Renal cortical epithelial cell (primary cell): ENCODE measurements around the gene TMEM145. TPM values are rescaled to one million over a fixed set of nuclear protein-coding genes. Genes with fewer than 3 reads are reported as not detected.
"Not testable (repeated sequence)": the region's sequence is repeated elsewhere in the genome, so short reads cannot be mapped to it uniquely, and the experiment has no call there.

Experiments
- DNase-seq: peaks from one replicate; pipeline ENCODE4 v3.0.0-alpha.2; 2011; ENCODE audit warnings: low read depth
- total RNA-seq: library from RNA; depleted of rRNA; stranded (reverse); fragments of >200 nt; gene quantifications from 2 replicates; pipeline ENCODE4 v1.2.3, GENCODE V29; 2014

TMEM145 gene
- total RNA-seq, 1 donor from 2014 or later: not detected

DNA sequence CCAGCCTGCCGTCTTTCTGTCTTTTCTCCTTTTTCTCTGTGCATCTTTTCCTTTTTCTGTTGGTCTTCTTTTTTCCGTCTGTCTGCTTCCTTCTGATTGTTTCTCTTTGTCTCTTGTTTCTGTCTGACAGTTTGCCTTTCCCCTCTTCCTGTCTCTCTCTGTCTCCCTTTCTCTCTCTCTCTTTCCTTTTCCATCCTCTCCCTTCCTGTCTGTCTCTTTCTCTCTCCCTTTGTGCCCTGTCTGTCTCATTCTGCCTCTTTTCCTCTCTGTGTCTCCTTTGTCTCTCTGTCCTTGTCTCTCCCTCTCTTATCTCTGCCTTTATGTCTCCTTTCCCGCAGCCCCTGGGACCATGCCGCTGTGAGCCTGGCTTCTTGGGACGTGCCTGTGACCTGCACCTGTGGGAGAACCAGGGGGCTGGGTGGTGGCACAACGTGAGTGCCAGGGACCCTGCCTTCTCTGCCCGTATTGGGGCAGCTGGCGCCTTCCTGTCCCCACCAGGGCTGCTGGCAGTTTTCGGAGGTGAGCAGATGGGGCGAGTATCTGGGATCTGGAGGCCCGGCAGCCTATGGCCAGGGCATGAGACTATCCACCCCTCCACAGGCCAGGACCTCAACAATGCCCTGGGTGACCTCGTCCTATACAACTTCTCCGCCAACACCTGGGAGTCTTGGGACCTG is 21.7 kb downstream of the TMEM145 start:
- DNase-seq: no peak

DNA sequence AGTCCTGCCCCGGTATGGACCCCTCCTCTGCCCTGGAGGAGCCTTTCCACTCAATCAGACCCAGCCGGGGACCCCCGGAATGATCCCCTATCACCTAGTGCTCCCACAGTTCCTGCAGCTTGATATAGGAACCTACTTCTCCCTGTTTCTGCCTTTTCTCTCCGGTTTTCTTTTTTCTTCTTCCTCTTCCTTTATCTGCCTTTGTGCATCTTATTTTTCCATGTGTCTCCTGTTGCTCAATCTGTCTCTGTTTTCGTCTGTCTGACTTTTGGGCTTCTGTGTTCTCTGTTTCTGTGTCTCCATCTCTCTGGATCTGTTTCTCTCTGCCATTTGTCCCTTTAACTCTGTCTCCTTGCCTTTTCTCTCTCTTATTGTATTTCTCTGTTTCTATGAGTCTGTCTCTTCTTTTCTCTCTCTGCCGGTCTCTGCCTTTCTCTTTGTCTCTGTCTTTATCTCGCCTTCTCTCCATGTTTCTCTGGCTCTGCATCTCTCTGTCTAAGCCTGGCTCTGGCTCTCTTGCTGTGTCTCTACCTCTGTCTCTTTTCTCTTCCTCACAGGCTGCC is 22.3 kb downstream of the TMEM145 start:
- no peak for DNase-seq

DNA sequence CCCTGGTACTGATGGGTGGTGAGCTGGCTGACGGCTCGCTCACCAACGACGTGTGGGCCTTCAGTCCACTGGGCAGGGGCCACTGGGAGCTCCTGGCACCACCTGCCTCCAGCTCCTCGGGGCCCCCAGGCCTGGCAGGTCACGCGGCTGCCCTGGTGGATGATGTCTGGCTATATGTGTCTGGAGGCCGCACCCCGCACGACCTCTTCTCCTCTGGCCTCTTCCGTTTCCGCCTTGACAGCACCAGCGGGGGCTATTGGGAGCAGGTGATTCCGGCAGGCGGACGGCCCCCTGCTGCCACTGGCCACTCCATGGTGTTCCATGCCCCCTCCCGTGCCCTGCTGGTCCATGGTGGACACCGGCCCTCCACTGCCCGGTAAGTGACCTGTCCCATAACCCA is 22.9 kb downstream of the TMEM145 start:
- DNase-seq: no peak

DNA sequence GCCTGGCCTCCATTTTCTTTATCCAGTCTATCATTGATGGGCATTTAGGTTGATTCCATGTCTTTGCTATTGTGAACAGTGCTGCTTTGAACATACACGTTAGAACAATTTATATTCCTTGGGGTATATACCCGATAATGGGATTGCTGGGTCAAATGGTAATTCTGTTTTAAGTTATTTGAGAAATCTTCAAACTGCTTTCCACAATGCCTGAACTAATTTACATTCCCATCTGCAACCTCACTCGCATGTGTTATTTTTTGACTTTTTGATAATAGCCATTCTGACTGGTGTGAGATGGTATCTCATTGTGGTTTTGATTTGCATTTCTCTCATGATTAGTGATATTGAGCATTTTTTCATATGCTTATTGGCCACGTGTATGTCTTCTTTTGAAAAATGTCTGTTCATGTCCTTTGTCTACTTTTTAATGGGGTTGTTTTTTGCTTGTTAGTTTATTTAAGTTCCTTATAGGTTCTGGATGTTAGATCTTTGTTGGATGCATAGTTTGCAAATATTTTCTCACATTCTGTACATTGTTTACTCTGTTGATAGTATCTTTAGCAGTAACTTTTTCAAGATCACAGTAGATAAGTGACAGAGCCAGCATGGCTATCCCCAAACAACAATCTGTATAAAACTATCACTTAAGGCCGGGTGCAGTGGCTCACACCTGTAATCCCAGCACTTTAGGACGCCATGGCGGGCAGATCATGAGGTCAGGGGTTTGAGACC is 26.2 kb downstream of the TMEM145 start:
- DNase-seq: not testable (repeated sequence)

DNA sequence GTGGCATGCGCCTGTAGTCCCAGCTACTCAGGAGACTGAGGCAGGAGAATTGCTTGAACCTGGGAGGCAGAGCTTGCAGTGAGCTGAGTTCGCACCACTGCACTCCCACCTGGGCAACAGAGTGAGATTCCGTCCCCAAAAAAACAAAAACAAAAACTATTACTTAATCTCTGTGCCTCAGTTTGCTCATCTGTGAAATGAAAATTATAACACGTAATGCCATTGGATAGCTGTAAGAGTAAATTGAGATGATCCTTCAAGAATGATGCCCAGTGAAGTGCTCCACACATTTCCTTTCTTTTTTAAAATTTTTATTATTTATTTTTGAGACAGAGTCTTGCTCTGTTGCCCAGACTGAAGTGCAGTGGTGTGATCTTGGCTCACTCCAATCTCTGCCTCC is 26.8 kb downstream of the TMEM145 start:
- not testable (repeated sequence) for DNase-seq

DNA sequence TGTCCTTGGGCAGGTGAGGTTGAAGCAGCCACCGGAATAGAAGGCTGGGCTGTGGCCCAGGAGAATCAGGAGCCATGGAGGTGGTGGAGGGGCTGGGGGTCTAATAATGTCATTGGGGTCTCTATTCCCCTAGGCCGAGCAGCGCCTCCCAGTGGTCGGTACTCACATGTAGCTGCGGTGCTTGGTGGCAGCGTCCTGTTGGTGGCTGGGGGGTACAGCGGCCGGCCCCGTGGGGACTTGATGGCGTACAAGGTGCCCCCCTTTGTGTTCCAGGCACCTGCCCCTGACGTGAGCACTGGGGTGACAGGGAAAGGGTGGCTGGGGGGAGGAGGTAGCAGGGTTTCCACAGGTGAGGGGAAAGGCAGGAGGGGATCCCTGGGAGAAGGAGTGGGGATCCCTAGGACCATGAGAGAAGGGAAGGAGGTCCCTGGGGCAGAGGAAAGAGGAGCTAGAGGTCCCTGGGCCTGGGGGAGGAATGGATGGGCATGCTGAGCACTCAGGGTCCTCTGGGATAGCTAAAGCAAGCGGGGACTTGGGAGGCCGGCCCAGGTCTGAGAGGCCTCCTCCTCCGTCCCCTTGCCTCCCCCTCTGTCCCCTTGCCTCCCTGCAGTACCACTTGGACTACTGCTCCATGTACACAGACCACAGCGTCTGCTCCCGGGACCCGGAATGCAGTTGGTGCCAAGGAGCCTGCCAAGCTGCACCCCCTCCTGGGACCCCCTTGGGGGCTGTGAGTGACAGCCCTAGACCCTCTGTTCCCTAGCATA is 30.4 kb downstream of the TMEM145 start:
- DNase-seq: no peak

DNA sequence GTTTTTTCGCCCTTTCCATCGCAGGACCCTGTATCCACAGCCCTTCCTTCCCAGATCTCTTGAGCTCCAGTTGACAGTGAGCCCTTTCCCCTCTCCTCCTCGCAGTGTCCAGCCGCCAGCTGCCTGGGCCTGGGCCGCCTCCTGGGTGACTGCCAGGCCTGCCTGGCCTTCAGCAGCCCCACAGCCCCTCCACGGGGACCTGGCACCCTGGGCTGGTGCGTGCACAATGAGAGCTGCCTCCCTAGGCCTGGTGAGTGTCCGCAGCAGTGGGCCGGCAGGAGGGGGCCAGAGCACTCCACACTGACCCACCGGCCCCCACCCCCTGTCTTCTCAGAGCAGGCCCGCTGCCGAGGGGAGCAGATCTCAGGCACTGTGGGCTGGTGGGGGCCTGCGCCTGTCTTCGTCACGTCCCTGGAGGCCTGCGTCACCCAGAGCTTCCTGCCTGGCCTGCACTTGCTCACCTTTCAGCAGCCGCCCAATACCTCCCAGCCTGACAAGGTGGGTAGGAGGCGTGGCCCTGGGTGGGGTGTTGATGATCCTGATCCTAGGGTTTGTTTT is 31.3 kb downstream of the TMEM145 start:
- no peak for DNase-seq

DNA sequence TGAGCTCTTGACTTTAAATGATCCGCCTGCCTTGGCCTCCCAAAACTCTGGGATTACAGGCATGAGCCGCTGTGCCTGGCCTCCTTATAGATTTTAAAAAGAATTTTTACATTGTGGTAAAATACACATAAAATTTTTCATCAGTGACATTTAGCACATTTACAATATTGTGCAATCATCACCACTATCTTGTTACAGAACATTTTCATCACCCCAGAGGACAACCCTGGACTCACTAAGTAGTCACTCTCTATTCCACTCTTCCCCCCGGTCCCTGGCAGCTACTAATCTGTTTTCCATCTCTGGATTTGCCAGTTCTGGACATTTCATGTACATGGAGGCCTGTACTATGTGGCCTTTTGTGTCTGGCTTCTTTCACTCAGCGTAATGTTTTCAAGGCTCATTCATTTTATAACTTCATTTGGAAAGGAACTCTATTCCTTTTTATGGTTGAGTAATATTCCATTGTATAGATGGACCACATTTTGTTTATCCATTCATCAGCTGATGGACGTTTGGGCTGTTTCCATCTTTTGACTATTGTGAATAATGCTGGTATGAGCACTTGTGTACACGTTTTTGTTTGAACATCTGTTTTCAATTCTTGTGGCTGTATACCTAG is 32.2 kb downstream of the TMEM145 start:
- no peak for DNase-seq

DNA sequence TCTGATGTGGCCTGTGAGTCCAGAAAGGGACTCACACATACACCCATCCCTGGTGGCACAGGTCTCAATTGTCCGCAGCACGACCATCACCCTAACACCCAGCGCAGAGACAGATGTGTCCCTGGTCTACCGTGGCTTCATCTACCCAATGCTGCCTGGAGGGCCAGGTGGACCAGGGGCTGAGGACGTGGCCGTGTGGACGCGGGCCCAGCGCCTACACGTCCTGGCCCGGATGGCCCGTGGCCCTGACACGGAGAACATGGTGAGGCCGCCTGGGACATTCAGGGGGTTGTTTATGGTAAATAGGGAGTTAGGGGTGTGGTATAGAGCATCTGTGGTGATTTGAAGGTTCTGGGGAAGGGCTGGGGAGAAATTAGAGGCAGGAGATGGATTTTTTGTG is 35.1 kb downstream of the TMEM145 start:
- no peak for DNase-seq

DNA sequence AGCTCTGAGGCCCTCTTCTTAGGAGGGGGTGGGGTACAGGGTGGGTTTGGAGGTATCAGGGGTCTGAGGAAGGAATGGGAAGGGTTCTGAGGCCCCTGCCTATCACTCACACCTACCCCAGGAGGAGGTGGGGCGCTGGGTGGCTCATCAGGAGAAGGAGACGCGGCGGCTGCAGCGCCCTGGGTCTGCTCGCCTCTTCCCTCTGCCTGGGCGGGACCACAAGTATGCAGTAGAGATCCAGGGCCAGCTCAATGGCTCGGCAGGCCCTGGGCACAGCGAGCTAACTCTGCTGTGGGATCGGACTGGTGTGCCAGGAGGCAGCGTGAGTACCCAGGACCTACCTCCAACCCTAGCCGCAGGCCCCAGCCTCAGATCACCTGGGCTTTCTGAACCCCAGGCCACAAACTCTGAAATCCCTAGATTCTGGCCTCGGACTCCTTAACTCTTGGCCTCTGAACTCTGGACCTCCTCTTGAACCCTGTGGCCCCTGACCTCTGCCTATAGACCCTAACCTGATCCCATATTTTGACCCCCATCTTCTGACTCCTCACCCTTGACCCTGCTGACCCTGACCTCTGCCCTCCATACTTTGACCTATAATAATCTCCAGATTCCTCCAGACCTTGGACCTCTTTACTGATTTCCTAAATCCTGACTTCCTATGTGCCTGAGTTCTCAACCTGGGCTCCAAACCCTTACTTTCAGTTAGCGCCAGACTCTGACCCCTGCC is 36.4 kb downstream of the TMEM145 start:
- DNase-seq: no peak

DNA sequence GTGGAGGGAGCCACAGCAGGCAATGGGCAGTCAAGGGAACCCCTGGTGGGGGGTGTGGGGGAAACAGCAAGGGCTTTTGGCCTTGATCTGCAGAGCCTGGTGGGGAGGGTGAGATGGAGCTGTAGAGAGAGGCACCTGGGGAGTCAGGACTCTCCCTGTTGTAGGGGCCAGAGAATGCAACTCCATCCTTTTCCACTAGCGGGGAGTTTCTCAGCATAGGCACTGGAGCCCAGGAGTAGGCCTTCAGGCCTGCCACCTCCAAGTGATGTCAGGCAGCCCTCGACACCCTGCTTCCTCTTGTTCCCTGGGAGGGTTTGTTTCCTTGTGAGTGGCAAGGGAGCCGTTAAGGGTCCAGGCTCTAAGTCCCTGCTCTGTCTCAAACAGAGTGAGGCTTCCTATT is 37.3 kb downstream of the TMEM145 start:
- no peak for DNase-seq

DNA sequence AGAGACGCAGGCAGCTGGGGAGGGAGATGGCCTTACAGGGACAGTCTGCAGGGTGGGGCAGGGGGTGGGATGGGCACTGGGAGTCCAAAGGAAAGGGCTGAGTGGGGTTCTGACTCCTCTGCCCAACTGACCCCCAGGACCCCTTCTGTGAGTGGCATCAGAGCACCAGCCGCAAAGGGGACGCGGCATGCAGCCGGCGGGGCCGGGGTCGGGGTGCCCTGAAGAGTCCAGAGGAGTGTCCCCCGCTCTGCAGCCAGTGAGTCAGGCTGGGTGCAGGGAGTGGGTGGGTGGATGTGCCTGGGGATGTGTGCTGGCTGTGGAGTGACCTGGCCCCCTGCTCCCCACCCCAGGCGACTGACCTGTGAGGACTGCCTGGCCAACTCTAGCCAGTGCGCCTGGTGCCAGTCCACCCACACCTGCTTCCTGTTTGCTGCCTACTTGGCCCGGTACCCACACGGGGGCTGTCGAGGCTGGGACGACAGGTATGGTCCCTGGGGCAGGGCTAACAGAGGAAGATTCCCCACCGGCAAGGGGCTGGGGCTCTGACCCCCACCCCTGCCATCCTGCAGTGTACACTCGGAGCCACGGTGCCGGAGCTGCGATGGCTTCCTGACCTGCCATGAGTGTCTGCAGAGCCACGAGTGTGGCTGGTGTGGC is 38.1 kb downstream of the TMEM145 start:
- DNase-seq: no peak

DNA sequence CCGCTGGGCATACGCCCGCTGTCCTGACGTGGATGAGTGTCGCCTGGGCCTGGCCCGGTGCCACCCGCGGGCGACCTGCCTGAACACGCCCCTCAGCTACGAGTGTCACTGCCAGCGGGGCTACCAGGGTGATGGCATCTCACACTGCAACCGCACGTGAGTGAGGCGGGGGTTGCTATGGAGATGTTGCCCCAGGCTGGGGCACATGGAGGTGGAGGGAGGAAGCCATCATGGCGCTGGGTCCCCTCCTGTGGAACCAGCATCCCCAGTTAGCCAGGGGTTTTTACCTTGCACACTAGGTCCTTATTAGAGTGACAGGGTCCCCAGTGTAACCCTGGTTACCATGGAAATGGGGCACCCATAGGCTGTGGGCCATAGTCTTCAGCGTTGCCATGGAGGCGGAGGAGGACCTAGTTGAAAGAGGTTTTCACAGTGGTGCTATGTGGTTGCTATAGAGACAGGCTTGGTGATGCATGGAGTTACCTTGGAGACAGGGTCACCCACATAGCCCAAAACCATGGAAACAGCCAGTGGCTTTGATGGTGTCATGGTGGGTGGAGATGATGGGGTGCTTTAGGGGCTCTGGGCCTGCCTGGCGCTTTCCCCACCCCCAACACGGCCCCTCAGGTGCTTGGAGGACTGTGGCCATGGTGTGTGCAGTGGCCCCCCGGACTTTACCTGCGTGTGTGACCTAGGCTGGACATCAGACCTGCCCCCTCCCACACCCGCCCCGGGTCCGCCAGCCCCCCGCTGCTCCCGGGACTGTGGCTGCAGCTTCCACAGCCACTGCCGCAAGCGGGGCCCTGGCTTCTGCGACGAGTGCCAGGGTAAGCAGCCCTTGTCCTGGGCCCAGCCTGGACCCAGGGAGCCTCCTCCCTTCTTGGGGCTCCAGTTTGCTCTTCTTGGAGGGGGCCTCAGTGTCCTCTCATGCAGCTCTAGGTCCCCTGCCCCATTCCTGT is 39.5 kb downstream of the TMEM145 start:
- peak; percentile 25 for DNase-seq

DNA sequence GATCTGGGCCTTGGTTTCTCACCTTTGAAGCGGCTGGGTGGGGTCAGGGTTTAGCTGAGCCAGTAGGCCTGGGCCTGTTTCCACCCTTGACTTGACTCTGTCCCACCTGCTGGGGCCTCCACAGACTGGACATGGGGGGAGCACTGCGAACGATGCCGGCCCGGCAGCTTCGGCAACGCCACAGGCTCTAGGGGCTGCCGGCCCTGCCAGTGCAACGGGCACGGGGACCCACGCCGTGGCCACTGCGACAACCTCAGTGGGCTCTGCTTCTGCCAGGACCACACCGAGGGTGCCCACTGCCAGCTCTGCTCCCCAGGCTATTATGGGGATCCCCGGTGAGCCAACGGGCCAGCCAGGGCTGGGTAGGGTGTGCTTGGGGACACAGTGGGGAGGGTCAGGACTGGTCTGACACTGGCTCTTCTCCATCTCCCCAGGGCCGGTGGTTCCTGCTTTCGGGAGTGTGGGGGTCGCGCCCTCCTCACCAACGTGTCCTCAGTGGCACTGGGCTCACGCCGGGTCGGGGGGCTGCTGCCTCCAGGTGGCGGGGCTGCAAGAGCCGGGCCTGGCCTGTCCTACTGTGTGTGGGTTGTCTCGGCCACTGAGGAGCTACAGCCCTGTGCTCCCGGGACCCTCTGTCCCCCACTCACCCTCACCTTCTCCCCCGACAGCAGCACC is 40.4 kb downstream of the TMEM145 start:
- no peak for DNase-seq

DNA sequence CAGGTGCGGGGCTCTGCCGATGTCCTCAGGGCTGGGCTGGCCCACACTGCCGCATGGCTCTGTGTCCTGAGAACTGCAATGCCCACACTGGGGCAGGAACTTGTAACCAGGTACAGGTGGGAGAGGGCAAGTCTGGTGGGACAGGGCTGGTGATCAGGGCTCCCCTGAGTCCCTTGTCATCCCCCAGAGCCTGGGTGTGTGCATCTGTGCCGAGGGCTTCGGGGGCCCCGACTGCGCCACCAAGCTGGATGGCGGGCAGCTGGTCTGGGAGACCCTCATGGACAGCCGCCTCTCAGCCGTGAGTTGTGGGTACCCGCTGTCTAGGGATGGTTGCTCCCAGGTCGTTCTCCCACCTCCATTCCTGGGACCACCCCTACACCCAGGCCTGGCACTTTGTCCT is 42.8 kb downstream of the TMEM145 start:
- DNase-seq: no peak

DNA sequence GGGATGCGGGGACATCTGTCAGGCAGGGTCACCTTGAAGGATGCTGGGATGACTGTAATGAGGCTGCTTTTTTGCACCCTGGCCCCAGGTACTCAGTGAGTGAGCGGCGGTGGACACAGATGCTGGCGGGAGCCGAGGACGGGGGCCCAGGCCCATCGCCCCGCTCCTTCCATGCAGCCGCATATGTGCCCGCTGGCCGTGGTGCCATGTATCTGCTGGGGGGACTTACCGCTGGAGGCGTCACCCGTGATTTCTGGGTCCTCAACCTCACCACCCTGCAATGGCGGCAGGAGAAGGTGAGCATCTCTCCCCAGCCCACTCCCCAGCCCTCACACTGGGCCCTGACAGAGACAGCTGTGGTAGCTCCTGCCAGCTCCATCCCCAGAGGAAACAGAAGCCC is 43.6 kb downstream of the TMEM145 start:
- DNase-seq: no peak

DNA sequence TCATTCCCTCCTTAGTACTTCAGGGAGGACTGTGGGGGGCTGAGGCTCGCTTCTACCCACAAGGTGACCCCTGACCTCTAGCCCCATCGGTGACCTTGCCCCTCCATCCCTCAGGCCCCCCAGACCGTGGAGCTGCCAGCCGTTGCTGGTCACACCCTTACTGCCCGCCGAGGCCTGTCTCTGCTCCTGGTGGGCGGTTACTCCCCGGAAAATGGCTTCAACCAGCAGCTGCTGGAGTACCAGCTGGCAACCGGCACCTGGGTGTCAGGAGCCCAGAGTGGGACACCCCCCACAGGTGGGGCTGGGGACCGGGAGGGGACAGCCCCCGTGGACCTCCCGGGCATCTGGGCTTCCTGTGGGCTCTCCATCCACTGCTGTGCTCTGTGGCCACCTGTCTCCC is 44.2 kb downstream of the TMEM145 start:
- no peak for DNase-seq

DNA sequence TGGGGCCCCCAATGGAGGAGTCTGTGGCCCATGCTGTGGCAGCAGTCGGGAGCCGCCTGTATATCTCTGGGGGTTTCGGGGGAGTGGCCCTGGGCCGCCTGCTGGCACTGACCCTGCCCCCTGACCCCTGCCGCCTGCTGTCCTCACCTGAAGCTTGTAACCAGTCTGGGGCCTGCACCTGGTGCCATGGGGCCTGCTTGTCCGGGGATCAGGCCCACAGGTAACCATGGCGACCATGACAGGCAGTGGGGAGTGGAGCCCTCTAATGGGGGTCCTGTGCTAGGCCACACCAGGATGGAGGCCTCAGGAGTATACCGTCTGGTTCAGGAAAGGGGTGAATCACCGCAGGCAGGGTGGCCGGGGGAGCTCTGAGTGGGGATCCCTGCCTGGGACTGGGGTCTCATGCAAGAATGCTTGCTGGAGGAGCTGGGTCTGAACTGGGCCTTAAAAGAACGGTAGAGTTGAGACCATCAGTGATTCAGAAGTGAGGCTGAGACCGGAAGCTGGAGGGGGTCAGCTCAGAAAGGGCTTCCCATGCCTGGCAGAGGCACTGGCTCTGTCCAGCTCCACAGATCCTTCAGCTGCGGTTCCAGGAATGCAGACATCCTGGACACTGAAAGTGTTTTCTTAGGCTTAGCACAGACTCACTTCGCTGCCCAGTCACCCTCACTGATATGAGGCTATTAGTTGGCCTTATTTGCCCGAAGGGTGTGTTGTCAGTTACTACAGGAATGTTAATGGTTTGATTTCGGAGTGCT is 47.9 kb downstream of the TMEM145 start:
- DNase-seq: no peak
